GM18511 (cell line): ENCODE measurements around the gene TSPAN31.
"Not testable (repeated sequence)": the region's sequence is repeated elsewhere in the genome, so short reads cannot be mapped to it uniquely, and the experiment has no call there.

Source experiments
- ATAC-seq: cut with Tn5 transposase; IDR thresholded peaks from one replicate; pipeline ENCODE4 v1.9.1; 2021; ENCODE audit warnings: mild to moderate bottlenecking, moderate library complexity; ENCODE audit not compliant: unreplicated experiment

TSPAN31 gene, protein sequence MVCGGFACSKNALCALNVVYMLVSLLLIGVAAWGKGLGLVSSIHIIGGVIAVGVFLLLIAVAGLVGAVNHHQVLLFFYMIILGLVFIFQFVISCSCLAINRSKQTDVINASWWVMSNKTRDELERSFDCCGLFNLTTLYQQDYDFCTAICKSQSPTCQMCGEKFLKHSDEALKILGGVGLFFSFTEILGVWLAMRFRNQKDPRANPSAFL

DNA sequence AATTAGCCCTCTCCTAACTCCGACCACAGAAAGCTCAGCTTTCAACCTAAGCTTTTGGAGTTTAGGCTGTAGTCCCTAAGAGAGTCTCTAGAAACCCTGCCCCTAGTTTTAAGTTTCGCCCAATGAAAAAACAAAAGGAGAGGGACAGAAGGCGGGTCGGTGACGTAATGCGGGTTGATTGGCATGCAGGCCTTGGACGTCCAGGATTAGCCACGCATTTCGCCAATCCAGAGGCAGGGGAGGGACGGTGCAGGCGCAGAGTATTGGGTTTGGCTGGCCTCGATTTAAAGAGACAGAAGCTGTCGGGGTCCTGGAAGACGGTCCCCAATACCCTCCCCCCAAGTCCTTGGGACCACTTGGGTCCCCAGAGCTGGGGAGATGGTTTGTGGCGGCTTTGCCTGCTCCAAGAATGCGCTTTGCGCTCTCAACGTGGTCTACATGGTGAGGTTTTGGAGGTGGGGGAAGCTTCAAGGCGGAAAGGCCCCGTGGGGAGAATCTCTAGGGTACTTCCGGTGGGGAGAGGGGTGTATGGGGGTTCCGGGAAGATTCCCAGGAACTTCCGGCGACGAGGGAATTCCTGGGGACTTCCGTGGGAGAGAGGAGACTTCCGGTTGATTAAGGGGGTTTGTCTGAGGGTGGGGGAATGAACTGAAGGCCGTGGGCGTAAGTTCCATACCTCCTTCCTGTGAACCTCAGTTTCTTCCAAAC lies at the start of gene TSPAN31:
TSS of gene TSPAN31 (plus strand) at position 263 of the 708 bp plus-strand sequence. CDS start at position 379, 116 bp downstream.
- ATAC-seq = peak; percentile 86

DNA sequence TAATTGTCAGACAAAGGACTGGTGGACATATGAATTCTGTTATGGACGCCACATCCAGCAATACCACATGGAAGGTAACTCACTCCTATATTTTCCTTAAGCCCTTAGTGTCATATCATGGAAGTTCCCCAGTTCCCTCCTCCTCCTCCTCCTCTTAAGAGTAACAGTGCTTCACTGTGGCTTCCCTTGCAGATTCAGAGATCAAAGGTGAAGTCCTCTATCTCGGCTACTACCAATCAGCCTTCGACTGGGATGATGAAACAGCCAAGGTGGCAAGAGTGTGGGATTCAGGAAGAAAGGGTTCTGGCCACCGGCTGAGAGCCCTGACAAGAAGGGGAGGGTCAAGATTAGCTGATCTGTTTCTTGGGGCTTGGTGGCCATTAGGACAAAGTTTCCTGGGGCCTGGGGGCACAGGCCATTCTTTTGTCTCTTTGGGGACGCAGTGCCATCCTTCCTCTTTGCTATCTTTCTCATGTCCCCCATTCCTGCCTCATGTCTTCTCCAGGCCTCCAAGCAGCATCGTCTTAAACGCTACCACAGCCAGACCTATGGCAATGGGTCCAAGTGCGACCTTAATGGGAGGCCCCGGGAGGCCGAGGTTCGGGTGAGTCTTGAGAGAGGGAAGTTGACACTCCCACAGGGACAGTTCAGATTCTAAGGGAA lies 48.9 kb upstream of the TSPAN31 start:
- ATAC-seq = no peak

DNA sequence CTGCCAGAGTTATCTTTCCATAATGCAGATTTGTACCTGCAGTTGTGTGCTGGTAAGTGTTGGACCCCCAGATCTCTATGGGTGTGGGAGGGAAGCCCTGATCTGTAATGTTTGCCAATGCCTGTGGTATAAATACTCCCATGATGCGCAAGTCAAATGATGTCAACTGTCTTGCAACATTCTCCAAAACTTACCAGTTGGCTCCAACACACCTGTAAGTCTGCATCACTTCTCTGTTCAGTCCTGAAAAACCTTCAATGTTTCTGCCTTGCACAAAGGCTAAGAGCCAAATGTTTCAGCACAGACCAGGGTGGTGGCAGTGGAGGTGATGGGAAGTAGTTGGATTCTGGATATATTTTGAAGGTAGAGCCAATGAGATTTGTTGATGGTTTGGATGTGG lies 47.8 kb upstream of the TSPAN31 start:
- ATAC-seq = no peak

DNA sequence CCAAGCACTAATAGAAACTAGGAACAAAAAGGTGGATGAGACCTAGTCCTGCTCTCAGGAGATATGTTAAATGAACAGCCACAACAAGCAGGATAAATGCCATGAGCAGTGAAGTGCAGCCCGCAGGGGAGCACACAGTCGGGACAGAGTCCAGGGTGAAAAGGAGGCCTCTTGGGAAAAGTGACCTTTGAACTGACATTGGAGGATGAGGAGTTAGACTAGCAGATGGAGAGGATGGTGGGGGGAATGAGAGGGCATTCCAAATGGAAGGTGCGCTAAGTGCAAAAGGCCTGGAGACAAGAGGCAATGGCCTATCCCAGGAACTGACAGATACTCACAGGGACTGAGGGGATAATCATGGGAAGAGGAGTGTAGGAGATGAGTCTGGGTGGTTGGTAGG lies 46.4 kb upstream of the TSPAN31 start:
- no peak for ATAC-seq

DNA sequence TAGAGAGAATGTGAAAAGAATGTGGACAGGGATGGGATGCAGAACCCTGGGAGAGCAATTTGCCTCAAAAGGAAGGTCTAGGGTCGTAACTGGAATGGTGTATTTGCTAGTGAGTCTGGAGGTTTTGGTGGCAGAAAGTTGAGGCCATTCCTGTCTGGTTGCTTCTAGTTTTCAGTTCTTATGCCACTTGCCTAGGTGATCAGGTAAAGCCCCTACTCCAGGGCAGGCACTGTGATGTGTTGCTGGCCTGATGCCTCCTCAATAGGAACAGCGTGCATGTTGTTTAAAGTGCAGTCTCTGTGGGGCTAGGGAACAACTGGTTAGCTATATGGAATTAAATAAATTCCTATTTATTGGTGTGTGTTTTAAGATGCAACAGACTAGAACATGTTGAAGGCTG lies 44.5 kb upstream of the TSPAN31 start:
- ATAC-seq = no peak

DNA sequence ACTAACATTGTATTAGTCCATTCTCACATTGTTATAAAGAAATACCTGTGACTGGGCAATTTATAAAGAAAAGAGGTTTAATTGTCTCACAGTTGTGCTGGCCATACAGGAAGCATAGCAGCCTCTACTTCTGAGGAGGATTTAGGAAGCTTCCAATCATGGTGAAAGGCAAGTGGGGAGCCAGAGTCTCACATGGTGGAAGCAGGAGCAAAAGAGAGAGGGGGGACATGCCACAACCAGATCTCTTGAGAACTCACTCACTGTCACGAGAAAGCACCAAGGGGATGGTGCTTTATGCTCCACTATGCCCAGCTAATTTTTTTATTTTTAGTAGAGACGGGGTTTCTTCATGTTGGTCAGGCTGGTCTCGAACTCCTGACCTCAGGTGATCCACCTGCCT lies 37.6 kb upstream of the TSPAN31 start:
- ATAC-seq = no peak

DNA sequence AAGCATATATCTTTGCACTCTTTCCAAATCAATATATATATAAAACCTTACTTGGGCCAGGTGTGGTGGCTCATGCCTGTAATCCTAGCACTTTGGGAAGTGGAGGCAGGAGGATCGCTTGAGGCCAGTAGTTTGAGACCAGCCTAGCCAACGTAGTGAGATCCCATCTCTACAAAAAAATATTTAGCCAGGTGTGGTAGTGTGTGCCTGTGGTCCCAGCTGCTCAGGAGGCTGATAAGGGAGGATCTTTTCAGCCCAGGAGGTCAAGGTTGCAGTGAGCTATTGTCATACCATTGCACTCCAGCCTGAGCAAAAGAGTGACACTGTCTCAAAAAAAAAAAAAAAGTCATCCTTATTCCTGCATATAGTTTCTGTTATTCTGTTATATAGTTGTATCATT lies 36.5 kb upstream of the TSPAN31 start:
- ATAC-seq = no peak

DNA sequence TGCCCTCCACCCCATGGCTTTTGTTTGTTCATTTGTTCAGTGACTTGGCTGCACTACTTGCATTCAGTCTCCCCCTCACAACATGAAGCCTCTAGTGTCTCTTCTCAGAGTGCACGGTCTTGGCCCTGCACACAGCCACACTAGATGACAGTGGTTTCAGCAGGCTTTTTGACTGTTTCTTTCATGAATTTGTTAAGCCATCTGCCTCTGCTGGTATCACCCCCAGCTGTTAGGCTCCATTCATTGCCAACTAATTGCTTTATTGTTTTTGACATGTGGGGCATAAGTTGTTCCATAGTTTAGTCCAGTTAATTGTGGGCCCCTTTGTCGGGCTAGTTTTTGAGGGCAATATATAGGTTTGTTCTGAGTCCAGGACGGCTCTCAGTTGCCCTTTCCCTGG lies 32.1 kb upstream of the TSPAN31 start:
- ATAC-seq = no peak

DNA sequence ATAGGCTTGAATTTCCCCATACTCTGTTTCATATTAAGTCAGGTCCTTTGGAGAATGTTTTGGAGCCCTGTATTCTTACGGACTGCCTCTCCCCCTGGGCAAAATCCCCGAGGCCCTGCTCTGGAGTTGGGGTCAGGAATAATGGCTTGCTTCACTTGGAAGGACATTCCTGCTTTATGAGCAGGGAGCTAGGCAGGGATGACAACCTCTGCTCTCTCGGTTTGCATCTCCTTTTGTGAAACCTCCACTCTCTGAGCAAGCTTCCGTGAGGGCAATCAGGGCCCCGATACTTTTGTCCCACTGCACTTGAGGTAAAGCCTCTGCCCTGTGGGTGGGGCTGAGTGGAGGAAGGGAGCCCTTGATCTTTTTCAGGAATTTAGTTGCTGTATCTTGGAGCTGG lies 31.6 kb upstream of the TSPAN31 start:
- ATAC-seq = no peak

DNA sequence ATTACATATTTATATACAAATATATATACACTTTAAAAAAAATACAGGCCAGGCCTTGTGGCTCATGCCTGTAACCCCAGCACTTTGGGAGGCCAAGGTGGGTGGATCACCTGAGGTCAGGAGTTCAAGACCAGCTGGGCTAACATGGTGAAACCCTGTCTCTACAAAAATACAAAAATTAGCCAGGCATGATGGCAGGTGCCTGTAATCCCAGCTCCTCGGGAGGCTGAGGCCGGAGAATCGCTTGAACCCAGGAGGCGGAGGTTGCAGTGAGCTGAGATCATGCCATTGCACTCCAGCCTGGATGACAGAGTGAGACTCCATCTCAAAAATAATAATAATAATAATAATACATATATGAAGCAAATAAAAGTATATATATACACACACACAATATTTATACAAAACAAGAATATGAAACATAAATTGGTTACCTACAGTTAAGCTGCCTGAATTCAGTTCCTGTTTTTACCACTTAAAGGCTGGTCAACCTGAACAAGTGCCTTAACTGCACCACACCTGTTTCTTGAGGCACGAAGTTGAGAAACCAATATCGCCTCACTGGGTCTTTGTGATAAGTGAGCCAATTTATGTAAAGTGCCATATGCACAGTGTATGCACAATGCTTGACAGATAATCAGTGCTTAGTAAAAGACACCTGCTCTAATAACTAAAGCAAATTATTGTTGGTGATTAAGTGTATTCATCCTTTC lies 29.6 kb upstream of the TSPAN31 start:
- not testable (repeated sequence) for ATAC-seq

DNA sequence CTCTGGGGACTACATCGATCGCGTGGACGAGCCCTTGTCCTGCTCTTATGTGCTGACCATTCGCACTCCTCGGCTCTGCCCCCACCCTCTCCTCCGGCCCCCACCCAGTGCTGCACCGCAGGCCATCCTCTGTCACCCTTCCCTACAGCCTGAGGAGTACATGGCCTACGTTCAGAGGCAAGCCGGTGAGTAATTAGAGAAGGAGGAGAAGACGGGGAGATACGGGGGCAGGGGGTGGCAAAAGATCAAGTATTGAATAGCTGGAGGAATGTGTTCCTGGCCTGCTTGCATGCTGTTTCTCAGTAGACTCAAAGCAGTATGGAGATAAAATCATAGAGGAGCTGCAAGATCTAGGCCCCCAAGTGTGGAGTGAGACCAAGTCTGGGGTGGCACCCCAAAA lies 29.1 kb upstream of the TSPAN31 start:
- no peak for ATAC-seq

DNA sequence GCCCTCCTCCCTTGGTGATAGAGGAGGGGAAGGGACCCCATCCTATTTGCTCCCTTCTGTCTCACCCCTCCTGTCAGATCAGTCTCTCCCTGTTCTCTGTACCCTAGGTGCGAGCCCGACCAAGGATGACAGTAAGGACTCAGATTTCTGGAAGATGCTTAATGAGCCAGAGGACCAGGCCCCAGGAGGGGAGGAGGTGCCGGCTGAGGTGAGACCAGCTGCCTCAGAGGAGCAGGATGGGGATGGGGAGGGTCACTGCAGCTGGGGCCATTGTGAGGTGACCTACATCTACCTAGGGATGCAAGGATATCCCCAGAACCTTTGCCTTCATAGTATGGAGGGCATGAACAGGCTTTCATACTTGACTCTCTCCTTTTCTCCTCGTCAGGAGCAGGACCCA lies 28.5 kb upstream of the TSPAN31 start:
- ATAC-seq = no peak

DNA sequence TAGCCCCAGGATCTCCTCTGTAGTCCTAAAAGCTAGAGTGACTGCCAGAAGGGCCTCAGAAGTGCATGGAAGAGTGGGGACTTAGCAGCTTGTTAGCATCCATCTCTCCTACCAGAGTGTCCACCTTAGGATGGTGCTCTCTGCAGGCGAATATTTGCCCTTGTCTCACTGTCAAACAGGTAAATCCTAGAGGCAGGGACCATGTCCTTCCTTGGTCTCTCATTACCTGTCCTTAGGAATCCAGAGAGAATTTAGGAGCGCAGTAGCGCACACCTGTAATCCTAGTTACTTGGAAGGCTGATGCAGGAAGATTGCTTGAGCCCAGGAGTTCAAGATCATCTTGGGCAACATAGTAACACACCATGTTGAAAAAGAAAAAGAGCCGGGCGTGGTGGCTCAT lies 27.7 kb upstream of the TSPAN31 start:
- ATAC-seq = no peak

DNA sequence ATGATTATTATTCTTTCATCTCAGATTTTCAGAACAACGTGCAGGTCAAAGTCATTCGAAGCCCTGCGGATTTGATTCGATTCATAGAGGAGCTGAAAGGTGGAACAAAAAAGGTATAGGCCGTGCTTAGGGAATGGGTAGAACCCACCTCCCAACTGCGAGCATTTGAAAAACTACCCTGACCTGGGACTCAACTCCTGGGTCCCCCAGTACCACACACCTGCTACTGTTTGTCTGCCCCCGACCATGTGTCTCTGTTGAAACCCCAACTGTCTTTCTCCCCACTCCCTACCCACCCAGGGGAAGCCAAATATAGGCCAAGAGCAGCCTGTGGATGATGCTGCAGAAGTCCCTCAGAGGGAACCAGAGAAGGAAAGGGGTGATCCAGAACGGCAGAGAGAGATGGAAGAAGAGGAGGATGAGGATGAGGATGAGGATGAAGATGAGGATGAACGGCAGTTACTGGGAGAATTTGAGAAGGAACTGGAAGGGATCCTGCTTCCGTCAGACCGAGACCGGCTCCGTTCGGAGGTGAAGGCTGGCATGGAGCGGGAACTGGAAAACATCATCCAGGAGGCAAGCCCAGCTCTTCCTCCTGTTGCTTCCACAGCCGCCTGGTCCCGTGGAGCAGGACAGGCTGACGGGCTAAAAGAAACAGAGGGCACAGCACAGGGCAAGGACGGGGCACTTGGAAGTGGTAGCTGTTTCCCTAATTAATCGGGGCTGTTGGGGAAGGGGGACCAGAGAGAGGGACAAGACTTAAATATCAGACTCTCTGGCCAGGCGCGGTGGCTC lies 26.8 kb upstream of the TSPAN31 start:
- ATAC-seq = no peak

DNA sequence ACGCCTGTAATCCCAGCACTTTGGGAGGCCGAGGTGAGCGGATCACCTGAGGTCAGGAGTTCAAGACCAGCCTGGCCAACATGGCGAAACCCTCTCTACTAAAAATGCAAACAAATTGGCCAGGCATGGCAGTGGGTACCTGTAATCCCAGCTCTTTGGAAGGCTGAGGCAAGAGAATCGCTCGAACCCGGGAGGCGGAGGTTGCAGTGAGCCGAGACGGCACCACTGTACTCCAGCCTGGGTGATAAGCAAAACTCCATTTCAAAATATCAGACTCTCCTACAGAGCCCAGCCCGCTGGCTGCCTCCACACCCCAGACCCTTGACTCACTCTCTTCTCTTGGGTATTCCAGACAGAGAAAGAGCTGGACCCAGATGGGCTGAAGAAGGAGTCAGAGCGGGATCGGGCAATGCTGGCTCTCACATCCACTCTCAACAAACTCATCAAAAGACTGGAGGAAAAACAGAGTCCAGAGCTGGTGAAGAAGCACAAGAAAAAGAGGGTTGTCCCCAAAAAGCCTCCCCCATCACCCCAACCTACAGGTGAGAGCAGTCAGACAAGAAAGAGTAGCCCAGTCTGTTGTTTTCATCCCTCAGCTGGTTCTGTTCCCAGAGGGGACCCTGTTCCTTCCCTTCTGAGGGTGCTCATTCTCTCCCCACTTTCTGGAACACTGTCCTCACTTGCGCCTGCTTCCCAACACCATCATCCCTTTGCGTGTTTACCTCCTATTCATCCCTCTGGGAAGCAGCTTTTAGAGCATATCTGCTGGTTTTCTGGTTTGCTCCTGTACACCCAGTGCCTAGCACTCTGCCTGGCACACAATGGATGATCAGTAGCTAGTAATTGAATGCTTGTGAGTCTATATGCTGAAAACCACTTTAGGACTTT lies 26.0 kb upstream of the TSPAN31 start:
- no peak for ATAC-seq

DNA sequence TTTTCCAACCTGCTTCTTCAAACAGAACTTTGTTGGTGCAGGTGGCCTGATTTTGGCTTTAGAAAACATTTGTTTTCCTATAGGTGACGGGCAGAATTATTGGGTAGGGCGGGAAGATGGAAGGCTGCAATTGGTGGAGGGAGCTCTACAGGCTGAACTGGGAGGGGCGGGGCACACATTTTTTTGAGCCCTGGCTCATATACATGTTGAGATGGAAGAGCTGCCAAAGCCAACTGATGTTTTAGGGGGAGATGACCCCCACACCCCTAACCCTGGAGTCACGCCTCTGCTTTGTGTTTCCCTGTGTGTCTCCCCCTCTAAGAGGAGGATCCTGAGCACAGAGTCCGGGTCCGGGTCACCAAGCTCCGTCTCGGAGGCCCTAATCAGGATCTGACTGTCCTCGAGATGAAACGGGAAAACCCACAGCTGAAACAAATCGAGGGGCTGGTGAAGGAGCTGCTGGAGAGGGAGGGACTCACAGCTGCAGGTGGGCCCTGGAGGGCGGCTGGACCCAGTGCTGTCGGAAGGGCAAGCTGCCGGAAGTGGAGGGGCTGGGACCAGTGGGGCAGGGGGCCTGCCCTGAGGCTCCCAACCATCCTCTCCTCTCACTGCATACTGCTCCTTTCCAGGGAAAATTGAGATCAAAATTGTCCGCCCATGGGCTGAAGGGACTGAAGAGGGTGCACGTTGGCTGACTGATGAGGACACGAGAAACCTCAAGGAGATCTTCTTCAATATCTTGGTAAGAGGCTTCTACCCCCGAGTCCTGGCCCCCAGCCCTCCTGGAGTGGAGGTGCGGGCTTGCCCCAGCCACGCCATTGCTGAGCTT lies 24.8 kb upstream of the TSPAN31 start:
- ATAC-seq = no peak

DNA sequence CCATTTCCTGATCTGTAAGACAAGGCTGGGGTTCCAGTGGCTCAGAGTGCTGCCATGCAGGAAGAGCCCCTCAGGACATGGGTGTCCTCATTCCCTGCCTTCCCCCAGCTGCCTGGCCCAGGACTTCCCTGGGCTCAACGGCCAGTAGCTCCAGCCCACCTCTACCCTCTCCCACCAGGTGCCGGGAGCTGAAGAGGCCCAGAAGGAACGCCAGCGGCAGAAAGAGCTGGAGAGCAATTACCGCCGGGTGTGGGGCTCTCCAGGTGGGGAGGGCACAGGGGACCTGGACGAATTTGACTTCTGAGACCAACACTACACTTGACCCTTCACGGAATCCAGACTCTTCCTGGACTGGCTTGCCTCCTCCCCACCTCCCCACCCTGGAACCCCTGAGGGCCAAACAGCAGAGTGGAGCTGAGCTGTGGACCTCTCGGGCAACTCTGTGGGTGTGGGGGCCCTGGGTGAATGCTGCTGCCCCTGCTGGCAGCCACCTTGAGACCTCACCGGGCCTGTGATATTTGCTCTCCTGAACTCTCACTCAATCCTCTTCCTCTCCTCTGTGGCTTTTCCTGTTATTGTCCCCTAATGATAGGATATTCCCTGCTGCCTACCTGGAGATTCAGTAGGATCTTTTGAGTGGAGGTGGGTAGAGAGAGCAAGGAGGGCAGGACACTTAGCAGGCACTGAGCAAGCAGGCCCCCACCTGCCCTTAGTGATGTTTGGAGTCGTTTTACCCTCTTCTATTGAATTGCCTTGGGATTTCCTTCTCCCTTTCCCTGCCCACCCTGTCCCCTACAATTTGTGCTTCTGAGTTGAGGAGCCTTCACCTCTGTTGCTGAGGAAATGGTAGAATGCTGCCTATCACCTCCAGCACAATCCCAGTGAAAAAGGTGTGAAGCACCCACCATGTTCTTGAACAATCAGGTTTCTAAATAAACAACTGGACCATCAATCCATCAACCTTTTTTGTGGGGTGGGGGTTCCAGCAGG lies 23.9 kb upstream of the TSPAN31 start:
- ATAC-seq = no peak
